Nephron progenitor cell (in vitro differentiated cells): ENCODE results near the gene KLK2.
A peak's percentile ranks its signal among the peaks of the same experiment; 100 is the strongest.

Experiments
- DNase-seq: peaks from one replicate; pipeline ENCODE4 v3.0.0; 2021
- H3K27ac Mint-ChIP-seq: 2 replicates; pipeline ENCODE4 v1.8.0; 2021; ENCODE audit warnings: mild to moderate bottlenecking, moderate library complexity, mixed read lengths
- H3K27me3 Mint-ChIP-seq: 2 replicates; pipeline ENCODE4 v1.8.0; 2021; ENCODE audit warnings: mild to moderate bottlenecking, low read depth, mixed read lengths; ENCODE audit not compliant: poor library complexity
- H3K36me3 Mint-ChIP-seq: 2 replicates; pipeline ENCODE4 v1.8.0; 2021; ENCODE audit warnings: low read depth, mixed read lengths
- H3K4me1 Mint-ChIP-seq: 2 replicates; pipeline ENCODE4 v1.8.0; 2021; ENCODE audit warnings: mixed read lengths
- H3K4me3 Mint-ChIP-seq: 2 replicates; pipeline ENCODE4 v1.8.0; 2021; ENCODE audit warnings: mild to moderate bottlenecking, moderate library complexity, mixed read lengths
- H3K9me3 Mint-ChIP-seq: 2 replicates; pipeline ENCODE4 v1.8.0; 2021; ENCODE audit warnings: mild to moderate bottlenecking, moderate library complexity, mixed read lengths
- CTCF ChIP-seq: fragments of 200-600 bp; sonication (generic); IDR thresholded peaks from 2 replicates; pipeline ENCODE4 v1.5.0; 2021; ENCODE audit warnings: antibody characterized with exemption

Gene KLK2

DNA sequence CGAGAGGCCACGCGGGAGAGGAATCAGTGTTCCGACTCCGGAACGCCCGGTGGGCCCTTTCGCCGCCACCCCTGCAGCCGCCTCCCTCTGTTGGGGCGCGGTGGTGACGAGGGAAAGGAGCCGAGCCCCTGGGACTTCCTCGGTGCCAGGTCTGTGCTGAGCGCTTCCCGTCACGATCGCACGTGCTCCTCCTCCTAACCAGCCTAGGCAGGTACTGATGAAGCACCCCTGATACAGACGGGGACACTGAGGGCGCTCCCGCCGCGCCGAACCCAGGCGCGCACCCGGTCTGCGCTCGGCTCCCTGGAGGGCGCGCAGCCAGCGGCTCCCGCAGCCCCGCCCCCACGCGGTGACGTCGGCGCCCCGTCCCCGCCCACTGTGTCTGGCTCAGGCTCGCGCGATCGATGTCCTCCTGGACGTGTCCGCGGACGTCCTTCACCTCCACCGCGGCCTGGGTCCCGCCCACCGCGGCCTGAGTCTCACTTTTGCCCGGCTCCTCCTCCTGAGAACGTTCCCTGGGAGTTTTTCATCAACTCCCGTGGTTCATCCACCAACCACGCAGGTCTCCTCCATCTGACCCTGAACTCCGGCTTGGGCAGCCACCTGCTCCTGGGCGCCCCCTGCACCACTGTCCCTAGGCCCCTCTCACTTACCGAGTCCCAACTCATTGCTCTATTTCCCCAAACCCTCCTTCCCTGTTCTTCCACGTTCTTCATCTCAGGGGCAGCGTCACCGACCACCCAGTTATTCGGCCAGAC, 37.3 kb upstream of the KLK2 start:
- Mint-ChIP-seq H3K4me3 (peak overlapping the region; percentile 88), H3K27me3 (peaks cover 87% of the 10 kb centered on the region), H3K36me3 (no peaks in the 10 kb centered on the region), H3K4me1 (peaks cover 12% of the 10 kb centered on the region), H3K9me3 (no peaks in the 10 kb centered on the region), H3K27ac (no peak overlapping the region)
- TF ChIP-seq CTCF = no peak
- peak; percentile 95 for DNase-seq

GRCh38 chr19:50836543-50837195, 36.6 kb upstream of the KLK2 start:
- peaks cover 12% of the 10 kb centered on the region for H3K4me1 Mint-ChIP-seq
- no peak for TF ChIP-seq CTCF
- no peak overlapping the region for H3K27ac Mint-ChIP-seq
- H3K4me3 Mint-ChIP-seq = peak overlapping the region; percentile 88
- no peak for DNase-seq
- H3K27me3 Mint-ChIP-seq = peaks cover 89% of the 10 kb centered on the region
- H3K36me3 Mint-ChIP-seq = no peaks in the 10 kb centered on the region
- peaks cover 5% of the 10 kb centered on the region for H3K9me3 Mint-ChIP-seq

DNA sequence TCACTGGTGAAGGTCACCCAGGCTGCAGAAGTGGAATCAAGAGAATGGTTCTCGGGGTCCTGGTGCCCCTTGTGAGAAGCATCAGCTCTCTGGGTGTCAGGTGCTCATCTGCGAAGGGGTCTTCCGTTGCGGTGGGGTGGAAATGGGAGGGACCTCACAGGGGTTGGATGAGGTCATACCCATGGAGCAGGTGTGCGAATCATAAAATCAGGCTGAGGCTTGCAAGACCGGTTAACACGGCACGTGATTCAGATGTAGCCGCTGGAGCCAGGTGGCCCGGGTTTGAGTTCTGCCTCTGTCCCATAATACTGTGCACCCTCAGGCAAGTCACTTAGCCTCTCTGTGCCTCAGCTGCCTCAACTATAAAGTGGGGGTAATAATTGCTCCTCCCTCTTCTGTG, 35.9 kb upstream of the KLK2 start:
- Mint-ChIP-seq H3K4me1 (peaks cover 12% of the 10 kb centered on the region), H3K27me3 (peaks cover 89% of the 10 kb centered on the region), H3K27ac (no peak overlapping the region), H3K9me3 (peaks cover 9% of the 10 kb centered on the region), H3K4me3 (peak overlapping the region; percentile 33), H3K36me3 (no peaks in the 10 kb centered on the region)
- no peak for DNase-seq
- no peak for TF ChIP-seq CTCF

DNA sequence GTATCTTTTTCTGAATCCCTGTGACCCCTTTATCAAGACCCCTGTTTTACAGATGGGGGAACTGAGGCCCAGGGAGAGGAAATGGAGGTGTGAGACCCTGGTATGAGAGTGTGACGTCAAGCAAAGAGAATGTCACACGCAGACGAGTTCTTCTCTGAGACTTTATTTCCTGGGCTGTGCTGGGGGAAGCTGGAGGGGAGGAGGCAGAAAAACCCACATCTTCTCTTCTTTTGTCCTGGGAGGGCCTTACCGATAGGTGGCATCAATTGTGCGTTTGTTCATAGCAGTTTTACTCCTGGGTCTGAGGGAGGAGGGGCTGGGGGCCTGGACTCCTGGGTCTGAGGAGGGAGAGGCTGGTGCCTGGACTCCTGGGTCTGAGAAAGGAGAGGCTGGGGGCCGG, 35.0 kb upstream of the KLK2 start:
- no peak for TF ChIP-seq CTCF
- H3K4me3 Mint-ChIP-seq = peak overlapping the region; percentile 10
- H3K36me3 Mint-ChIP-seq = no peaks in the 10 kb centered on the region
- DNase-seq = no peak
- peaks cover 12% of the 10 kb centered on the region for H3K4me1 Mint-ChIP-seq
- peaks cover 19% of the 10 kb centered on the region for H3K9me3 Mint-ChIP-seq
- peaks cover 91% of the 10 kb centered on the region for H3K27me3 Mint-ChIP-seq
- no peak overlapping the region for H3K27ac Mint-ChIP-seq

GRCh38 chr19:50839712-50840655, 33.3 kb upstream of the KLK2 start:
- Mint-ChIP-seq H3K4me1 (peaks cover 12% of the 10 kb centered on the region), H3K4me3 (no peak overlapping the region), H3K9me3 (peaks cover 31% of the 10 kb centered on the region), H3K27me3 (peaks cover 95% of the 10 kb centered on the region), H3K36me3 (no peaks in the 10 kb centered on the region), H3K27ac (no peak overlapping the region)
- DNase-seq = no peak
- no peak for TF ChIP-seq CTCF
